ENCODE results near the gene GYS1.
A peak's percentile ranks its signal among the peaks of the same experiment; 100 is the strongest.

GYS1 gene

DNA sequence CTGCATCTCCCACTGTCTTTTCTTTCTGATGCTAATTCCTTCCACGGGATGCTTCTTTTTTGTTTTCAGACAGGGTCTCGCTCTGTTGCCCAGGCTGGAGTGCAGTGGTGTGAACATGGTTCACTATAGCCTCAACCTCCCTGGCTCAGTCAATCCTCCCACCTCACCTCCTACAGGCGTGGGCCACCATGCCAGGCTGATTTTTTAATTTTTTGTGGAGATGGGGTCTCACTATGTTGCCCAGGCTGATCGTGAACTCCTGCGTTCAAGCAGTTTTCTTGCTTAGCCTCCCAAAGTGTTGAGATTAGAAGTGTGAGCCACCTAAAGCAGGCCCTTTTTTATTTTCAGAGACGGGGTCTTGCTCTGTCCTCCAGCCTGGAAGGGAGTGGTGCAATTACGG lies 4.8 kb downstream of the GYS1 start:
- DNase-seq = no peak

DNA sequence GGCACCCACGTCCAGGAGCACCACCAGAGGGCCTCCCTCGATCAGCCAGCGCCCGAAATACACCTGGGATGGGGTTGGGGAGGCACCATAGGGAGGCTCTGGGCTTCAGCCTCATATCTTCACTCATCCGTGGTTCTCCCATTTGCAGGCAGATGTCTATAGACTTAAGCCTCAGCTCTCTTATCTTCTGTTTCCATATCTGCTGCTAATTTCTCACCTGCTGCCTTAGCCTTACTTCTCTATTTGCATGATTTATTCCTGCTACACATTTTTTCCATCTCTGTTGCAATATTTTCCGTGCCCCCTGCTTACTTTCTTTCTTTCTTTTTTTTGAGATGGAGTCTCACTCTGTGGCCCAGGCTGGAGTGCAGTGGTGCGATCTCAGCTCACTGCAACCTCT lies 5.8 kb downstream of the GYS1 start:
- DNase-seq = no peak

DNA sequence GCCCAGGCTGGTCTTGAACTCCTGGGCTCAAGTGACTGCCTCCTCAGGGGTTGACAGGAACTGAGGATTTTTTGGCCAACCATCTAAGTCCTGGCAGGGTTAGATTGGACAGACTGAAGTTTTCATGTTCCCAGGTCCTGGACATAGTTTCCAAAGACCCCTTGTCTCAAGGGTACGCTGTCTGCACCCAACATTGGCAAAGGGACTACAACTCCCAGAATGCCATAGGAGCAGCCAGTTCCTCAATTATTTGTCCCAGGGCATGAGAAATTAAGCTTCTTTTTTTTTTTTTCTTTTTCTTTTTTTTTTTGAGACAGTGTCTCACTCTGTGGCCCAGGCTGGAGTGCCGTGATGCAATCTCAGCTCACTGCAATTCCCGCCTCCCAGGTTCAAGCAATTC lies 6.9 kb downstream of the GYS1 start:
- DNase-seq = no peak

DNA sequence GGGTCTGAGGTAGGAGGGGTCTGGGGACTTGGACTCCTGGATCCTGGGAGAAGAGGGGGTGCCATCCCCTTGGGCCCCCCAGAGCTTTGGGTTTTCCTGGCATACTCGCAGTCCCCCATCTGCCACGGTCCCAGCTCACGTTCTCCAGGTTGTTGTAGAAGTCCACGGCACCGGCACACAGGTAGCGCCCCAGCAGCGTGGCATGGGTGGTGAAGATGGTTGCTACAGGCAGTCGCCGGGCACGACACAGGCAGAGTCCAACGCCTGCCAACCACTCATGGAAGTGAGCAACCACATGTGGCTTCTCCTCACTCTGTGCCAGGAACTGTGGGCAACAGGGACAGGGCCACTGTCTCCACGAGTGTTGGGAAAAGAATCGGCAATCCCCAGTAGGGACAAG lies 7.4 kb downstream of the GYS1 start:
- DNase-seq = no peak

DNA sequence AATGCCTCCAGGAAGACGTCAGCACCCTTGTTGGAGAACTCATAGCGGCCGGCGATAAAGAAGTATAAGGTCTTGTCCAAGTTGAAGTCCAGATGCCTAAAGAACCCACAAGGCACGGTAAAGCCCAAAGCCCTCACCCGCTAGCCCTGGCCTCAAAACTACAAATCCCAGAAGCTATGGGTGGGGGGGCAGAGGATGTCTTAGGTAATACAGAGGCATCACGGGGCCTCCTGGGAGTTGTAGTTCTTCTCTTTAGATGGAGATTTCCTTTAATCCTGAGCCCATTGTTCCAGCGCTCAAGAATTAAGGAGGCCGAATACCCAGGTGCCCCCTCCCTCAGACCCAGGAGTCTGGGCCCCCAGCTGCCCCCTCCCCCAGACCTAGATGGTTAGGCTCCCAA lies 10.8 kb downstream of the GYS1 start:
- no peak for DNase-seq

DNA sequence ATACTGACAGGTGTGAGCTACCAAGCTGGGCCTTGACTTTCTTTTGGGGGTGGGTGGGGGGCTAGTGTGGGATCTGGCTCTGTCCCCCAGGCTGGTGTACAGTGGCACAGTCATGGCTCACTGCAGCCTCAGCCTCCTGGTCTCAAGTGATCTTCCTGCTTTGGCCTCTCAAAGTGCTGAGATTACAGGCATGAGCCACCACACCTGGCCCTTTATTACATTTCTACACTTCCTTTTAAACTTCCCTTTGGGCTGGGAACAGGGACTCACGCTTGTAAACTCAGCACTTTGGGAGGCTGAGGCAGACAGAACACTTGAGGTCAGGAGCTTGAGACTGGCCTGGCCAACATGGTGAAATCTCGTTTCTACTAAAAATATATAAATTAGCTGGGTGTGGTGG lies 16.0 kb downstream of the GYS1 start:
- DNase-seq = no peak

DNA sequence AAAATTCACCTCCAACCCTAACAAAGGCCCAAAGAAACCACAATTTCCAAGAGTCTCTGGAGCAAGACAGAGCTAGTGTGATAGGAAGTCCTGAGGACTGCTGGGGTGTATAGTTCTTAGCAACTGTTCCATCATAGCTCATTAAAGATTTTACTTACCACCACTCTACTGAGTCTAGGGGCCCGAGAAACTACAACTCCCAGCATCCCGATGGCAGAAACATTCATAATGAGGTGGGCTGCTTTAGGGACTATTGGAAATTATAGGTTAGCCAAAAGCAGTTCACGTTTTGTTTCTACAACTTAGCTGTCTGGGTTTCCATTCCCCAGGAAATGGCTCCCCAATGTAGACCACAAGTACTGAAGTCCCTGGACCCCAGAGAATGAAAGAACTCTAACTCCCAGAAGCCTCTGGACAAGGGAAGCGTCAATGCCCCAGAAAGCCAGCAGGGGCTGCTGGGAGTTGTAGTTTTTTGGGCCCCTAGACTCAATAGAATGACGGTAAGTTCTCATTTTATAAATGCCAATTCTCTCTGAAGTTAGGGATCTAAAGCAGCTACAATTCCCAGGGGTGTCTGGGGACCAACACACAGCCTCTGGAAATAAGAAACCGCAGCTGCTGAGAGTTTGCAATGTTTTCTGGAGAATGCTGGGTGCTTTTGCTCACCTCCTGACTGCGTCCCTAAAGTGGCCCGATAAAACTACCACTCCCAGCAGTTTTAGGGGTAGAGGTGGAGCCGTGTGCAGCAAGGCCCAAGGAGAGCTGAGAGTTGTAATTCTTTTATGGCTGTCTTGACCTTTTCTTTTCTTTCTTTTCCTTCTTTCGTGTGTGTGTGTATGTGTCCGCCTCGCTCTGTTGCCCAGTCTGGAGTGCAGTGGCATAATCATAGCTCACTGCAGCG lies 16.9 kb downstream of the GYS1 start:
- no peak for DNase-seq

DNA sequence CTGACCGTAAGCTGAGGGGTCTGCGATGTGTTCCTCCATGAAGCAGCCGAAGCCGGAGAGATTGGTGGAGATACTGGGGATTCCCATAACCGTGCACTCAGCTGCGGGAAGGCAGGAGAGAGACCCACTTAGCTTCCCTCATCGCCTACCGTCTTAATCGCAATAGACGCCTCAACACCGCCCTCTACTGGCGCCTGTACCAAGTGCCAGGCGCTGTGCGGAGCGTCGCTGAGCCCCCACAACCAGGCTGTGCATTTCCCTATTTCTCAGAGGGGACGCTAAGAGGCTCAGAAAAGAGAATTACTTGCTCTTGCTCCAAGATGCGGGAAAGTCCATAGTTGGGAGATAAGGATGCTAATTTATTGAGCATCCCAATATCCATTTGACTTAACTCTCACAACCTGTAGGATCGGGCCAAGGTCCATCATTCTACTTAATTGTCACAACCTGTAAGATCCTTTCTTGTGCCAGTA lies 22.1 kb downstream of the GYS1 start:
- peak; percentile 42 for DNase-seq

DNA sequence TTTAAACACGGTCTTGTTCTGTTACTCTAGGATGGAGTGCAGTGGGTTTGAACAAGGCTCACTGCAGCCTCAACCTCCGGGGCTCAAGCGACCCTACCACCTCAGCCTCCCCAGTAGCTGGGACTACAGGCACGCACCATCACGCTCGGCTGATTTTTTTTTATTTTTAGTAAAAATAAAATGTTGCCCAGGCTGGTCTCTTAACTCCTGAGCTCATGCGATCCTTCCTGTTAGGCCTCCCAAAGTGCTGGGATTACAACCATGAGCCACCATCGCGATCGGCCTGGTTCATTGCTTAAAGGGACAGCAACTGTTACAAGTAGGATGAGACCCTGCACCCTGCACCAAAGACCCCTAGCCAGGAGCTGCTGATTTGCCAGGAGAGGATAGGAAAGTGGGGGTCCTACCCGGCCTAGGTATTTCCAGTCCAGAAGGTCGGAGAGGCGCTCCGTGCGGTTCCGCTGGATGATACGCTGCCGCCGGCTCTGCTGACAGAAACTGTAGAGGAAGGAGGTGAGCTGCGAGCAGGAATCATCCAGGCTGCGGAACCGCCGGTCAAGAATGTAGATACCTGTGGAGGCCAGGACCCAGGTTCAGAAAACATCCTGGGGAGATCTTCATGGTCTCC lies 22.9 kb downstream of the GYS1 start:
- DNase-seq = no peak

DNA sequence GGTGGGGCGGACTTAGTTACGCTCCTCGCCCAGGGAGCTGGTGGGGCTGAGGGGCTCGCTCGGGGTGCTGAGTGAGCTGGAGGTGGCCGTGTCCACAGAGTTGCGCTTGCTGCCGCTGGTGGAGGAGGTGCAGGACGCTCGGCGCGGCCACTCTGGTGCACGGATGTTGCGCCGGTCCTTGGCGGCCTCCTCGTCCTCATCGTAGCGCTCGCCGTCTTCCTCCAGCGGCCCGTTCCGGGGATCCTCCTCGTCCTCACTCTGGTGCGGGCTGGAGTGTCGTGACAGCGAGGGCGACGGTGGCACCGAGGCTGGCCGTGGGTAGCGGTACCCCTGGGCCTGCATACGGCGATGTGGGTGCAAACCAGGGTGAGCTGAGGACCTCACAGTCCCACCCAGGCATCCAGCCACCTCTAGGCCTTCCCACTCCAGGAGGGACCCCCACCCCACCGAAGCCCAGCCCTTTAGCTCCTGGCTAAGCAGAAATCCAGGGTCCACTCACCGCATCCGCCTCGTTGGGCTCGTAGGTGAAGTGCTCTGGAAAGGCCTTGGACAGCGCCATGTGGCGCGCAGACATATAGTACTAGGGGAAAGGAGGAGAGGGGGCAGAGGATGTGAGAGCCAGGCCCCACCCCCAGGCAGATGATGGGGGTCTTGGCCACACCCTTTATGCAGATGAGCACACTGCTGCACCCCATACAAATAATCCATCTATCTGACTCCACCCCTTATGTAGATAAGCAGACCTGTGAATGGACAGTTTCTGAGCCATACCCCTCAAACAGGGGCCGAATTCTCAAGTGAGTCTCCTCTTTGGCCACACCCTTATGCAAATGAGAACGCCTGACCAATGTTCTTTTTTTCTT lies 23.6 kb downstream of the GYS1 start:
- no peak for DNase-seq

DNA sequence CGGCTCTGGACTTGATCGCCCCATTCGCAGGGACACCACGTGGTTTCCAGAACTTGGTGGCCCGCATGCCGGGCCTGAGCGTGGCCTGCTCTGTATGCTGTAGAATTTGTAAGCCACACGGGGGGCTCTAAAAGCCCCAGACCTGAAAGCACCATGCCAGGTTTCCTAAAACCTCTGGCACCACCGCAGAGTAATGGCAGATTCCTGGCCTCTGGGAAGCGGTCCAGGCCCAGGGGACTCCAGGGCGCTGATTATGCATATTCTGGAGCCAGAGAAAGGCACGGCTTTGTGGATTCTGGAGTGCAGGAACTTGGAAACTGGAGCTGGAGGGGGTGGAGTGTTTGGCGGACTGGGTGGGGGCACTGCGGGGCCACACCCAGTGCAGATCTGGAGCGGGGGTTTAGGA lies 24.3 kb downstream of the GYS1 start:
- DNase-seq = no peak

DNA sequence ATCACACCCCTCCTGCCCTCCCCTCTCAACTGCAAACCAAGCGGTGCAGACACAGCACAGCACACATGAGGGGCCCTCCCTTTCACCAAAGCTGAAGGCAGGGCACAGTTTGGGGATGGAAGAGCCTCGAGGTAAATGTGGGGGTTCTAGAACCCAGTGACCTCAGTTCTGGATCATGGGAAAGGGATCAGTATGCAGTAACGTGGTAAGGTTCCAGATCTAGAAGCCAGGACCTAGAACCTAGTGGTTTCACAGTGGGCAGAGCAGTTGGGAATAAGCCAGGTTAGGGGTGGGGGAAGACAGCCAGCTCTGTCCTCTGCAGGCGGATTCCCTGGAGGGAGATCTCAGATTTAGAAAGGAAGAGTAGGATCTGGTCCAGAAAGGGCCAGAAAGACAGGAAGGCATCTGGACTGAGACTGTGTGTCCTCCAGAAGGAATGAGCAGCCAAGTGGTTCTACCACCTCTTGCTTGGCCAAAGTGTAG lies 24.9 kb downstream of the GYS1 start:
- DNase-seq = no peak

DNA sequence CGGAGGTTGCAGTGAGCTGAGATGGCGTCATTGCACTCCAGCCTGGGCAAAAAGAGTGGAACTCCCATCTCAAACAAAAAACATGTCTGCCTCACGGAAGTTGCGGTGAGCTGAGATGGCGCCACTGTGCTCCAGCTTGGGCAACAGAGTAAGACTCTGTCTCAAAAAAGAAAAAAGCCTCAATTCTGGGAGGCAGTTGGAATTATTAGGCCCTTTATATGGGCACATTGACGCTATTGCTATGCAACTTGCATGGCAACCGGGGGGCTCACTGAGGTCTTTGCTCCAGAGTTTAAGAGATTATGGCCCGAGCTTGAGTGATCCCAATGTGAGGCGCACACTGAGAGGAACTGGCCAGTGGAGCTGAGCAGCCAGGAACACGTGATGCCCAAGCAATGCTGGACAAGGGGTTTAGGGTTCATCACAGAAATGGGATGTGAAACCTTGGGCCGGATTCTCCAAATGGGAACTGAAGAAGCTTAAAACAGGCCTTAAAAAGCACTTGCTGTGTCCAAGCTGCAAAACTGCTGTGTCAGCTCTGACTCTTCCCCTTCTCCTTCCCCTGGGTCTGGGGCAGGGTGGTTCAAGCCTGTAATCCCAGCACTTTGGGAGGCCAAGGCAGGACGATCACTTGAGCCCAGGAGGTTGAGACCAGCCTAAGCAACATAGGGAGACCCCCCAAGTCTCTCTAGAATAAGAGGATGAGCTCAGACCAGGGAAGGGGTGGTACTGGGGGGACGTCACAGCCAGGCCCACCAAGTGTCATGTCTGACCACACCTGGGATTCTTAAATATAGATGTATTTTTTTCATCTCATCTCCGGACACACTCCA lies 25.5 kb downstream of the GYS1 start:
- DNase-seq = no peak

DNA sequence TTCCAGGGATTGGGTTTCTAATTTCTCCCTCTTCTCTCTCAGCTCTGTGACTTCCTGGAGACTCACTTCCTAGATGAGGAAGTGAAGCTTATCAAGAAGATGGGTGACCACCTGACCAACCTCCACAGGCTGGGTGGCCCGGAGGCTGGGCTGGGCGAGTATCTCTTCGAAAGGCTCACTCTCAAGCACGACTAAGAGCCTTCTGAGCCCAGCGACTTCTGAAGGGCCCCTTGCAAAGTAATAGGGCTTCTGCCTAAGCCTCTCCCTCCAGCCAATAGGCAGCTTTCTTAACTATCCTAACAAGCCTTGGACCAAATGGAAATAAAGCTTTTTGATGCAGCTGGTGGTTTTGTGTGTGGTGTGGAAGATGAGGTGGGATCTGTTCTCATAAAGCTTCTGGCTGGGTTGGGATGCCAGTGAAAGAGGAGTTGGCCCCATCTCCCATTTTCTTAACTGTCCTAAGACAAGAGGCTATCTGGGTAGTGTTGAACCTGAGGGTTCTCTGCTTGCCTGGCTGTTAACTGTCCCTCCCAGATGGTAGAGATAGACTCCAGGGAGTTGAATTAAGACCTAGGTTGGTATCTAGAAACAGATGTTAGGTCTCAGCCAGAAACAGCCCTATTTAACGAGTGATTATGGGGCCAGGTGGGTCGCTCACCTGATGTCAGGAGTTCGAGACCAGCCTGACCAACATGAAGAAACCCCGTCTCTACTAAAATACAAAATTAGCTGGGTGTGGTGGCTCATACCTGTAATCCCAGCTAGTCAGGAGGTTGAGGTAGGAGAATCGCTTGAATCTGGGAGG lies 26.4 kb downstream of the GYS1 start:
- no peak for DNase-seq

DNA sequence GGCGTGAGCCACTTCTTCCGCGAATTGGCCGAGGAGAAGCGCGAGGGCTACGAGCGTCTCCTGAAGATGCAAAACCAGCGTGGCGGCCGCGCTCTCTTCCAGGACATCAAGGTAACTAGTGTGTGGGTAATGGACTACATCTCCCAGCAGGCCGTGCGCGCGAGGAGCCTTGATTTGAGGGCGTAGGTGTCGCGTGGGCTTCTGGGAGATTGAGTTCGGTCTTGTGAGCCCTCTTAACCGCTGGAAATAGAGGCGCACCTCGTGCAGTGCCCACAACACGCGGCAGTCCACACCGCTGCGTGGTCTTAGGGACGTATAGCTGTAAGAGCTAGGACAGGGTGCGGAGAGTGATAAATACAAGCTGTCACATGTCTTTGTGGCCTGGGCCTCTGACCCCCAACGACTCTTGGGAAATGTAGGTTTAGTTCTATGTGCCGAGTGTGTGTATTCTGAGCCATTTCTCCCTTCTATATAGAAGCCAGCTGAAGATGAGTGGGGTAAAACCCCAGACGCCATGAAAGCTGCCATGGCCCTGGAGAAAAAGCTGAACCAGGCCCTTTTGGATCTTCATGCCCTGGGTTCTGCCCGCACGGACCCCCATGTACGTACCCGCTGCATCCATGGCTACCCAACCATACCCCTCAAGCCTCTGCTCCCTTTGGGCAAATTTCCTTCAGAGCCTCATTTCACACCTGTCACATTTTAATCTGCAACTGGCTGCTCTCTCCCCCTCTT lies 27.1 kb downstream of the GYS1 start:
- DNase-seq = peak; percentile 83

DNA sequence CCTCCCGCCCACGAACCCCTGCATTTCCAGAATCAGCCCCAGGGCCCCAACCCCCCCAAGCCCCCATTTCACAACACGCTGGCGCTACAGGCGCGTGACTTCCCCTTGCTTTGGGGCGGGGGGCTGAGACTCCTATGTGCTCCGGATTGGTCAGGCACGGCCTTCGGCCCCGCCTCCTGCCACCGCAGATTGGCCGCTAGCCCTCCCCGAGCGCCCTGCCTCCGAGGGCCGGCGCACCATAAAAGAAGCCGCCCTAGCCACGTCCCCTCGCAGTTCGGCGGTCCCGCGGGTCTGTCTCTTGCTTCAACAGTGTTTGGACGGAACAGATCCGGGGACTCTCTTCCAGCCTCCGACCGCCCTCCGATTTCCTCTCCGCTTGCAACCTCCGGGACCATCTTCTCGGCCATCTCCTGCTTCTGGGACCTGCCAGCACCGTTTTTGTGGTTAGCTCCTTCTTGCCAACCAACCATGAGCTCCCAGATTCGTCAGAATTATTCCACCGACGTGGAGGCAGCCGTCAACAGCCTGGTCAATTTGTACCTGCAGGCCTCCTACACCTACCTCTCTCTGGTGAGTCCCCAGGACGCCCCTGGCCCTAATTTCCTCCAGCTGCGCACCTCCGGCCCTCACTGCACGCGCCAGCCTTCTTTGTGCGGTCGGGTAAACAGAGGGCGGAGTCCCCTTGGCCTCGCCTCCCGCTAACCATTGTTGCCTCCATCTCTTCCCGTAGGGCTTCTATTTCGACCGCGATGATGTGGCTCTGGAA lies 27.9 kb downstream of the GYS1 start, which contains the start of gene FTL:
Gene FTL (plus strand): TSS at position 270 of the 766 bp plus-strand sequence. CDS start 199 bp downstream, at position 469.
- peak; percentile 84 for DNase-seq

DNA sequence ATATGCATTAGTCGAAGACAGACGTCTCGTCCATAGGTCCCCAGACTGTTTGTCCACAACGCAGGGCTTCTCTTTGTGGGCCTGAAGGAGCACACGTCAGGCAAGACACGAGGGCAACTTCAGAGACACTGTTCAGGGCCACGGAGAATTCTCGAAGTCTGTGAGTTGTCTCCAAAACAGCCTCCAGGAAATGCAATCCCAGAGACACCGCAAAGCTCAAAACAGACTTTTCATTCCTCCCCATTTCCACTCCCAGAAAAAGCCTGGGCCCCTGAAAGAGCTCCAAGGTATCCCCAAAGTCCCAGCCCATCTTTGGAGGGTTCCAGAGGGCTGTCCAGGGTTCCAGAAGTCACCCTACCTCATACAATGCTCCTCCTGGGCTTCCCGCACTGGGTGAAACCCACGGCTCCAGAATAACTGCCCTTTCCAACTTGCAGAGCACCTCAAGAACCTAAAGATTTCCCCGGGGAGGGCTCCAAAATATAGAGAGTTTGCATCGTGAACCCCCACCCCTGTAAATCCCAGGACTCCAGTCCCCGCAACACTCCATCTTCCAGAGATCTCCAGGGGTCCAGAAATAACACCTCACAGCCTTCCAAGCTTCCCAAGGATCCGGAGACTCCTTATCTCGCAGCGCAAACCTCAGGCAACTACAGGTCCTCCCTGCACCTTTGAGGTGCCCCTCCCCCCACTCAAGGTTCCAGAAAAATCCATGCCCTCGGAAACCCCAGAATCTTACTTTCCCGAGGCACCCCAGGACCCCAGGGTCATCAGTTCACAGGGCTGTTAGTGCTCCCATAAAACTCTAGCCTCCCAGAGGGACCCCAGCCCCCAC lies 28.7 kb downstream of the GYS1 start:
- DNase-seq = no peak

DNA sequence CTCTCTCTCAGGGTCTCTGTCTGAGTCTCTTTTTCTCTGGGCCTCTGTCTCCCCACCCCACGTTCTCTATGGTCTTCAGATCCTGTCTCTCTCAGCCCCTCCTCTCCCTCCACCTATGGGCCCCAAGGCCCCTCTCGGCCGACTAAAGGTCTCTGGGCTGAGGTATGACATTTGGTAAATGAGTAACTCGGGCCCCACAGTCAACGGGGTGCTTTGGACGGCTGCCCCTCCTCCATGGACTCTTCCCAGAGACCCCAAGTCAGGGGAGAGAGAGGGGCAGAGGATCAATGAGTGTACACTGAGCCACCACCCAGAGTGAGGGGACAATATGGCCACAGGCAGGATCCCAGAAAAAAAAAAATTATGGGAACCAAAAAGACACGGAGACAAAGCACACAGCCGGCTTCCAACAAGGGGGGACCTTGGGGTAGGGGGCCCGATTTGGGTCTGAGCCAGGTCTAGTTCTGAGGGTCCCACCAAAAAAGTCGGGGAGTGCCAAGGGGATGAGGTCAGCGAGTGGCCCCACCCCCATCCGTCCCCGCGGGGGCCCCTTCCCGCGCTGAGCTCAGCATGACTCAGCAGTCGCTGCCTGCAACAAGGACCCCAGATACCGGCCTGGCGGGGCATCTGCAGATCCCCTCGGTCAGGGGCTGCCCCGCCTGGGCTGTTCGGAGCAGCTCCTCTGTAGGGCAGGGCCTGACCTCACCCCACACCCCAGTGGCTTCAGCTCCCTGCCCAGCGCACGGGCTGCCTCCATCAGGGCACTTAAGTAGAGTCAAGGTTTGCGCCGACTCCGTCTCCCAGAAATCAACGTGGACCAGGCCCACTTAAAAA lies 29.5 kb downstream of the GYS1 start:
- DNase-seq = no peak

Data from NCI-H1092 treated with DMSO at 0.1 percent for 48 hours (cell line).